Vagina (tissue), 2 donors: ENCODE data around the gene DSP.

Experiments used
- POLR2A ChIP-seq, 2 donors: fragments of 450-650 bp; IDR thresholded peaks; one replicate each; pipeline ENCODE4 v1.6.1; 2017; ENCODE audit warnings: antibody characterized with exemption in 2 of 2, mild to moderate bottlenecking in 2 of 2, moderate library complexity in 2 of 2
- POLR2AphosphoS5 ChIP-seq, 2 donors: sonication (generic); formaldehyde crosslinking; IDR thresholded peaks; one replicate each; pipeline ENCODE4 v1.9.0; 2017; ENCODE audit warnings: antibody characterized with exemption in 2 of 2, mild to moderate bottlenecking in 2 of 2, low read depth in 1 of 2; ENCODE audit not compliant: insufficient read depth in 1 of 2
- TF ChIP-seq, protein P1 (sequence below), 3 experiments: fragments of 450-650 bp in 2 of 3; fragments of 200-600 bp in 1 of 3; sonication (generic) in 1 of 3; IDR thresholded peaks; one replicate each; pipeline ENCODE4 v1.5.1; 2017 to 2019; ENCODE audit warnings: antibody characterized with exemption in 3 of 3, mild to moderate bottlenecking in 2 of 3, moderate library complexity in 2 of 3

DNA sequence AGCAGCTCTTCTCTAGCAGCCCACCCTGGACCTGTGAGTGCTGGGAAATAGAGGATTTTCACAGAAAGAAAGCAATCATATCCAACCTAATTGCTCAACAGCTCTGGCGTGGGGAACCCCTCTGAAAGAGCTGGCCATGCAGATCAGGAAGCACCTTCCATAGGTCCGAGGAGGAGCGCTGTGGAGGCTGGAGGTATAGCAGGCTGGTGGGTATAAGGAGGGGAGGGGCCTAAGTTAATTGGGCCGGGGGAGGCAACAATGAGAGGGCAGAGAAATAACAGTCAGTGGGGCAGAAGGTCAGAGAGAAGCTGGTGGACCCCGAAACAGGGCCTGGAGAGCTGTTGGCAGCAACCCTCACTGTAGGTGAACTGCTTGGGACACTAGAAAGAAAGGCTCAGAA, 89.3 kb downstream of the DSP start:
- TF ChIP-seq, protein P1, sequence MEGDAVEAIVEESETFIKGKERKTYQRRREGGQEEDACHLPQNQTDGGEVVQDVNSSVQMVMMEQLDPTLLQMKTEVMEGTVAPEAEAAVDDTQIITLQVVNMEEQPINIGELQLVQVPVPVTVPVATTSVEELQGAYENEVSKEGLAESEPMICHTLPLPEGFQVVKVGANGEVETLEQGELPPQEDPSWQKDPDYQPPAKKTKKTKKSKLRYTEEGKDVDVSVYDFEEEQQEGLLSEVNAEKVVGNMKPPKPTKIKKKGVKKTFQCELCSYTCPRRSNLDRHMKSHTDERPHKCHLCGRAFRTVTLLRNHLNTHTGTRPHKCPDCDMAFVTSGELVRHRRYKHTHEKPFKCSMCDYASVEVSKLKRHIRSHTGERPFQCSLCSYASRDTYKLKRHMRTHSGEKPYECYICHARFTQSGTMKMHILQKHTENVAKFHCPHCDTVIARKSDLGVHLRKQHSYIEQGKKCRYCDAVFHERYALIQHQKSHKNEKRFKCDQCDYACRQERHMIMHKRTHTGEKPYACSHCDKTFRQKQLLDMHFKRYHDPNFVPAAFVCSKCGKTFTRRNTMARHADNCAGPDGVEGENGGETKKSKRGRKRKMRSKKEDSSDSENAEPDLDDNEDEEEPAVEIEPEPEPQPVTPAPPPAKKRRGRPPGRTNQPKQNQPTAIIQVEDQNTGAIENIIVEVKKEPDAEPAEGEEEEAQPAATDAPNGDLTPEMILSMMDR (IDR thresholded peaks at IDR 0.05), result no peak
- TF ChIP-seq POLR2AphosphoS5 (IDR thresholded peaks at IDR 0.05; ENCODE audit: insufficient read depth in 1 of 2, low read depth in 1 of 2), result no peak
- TF ChIP-seq POLR2A (IDR thresholded peaks at IDR 0.05), result no peak
